B cell (primary cell): ENCODE data around the gene EVA1A. TPM values are rescaled to one million over a fixed set of nuclear protein-coding genes. Genes with fewer than 3 reads are reported as not detected.

Experiments
- ATAC-seq: fragments of 200-7000 bp; cut with Tn5 transposase; one replicate; pipeline ENCODE4 v1.10.0; 2021; ENCODE audit warnings: low read depth, mild to moderate bottlenecking, moderate number of reproducible peaks, moderate library complexity
- CTCF ChIA-PET: fragments of 350-600 bp; sonication (Branson Sonifier 250); formaldehyde crosslinking; loops from one replicate; lab custom pipeline; 2021; ENCODE audit warnings: antibody characterized with exemption, inconsistent platforms; lab: Charles Lee
- POLR2A ChIA-PET: fragments of 350-600 bp; sonication (Branson Sonifier 250); formaldehyde crosslinking; loops from one replicate; lab custom pipeline; 2021; ENCODE audit warnings: antibody characterized with exemption; lab: Charles Lee
- DNase-seq: peaks from one replicate; pipeline ENCODE4 v3.0.0; 2013
- H2AFZ ChIP-seq: 2 replicates; pipeline ENCODE4 v1.6.1; 2012; ENCODE audit warnings: mild to moderate bottlenecking, low read depth, low read length; ENCODE audit not compliant: insufficient read depth, poor library complexity, severe bottlenecking
- H3K27ac ChIP-seq, 2 donors: 1 replicate in 1 of 2; 2 replicates in 1 of 2; pipeline ENCODE4 v1.5.1; 2012 to 2013; ENCODE audit warnings: low read length in 2 of 2, mild to moderate bottlenecking in 2 of 2, moderate library complexity in 1 of 2
- H3K27me3 ChIP-seq, 4 experiments: fragments of 200-600 bp in 1 of 4; sonication (generic) in 1 of 4; replicated peaks in 1 of 4; 1 replicate in 2 of 4; 2 replicates in 2 of 4; pipeline versions ENCODE4 v1.6.1 to v1.7.0; 2013 to 2016; ENCODE audit warnings: low read length in 3 of 4, mild to moderate bottlenecking in 2 of 4, mixed read lengths in 1 of 4, moderate library complexity in 1 of 4; ENCODE audit not compliant: insufficient read depth in 4 of 4, control insufficient read depth in 3 of 4; ENCODE audit errors: control extremely low read depth in 1 of 4
- H3K36me3 ChIP-seq, 2 experiments: replicated peaks in 1 of 2; 1 replicate in 1 of 2; 2 replicates in 1 of 2; pipeline versions ENCODE4 v1.6.1 to v1.7.1; 2013; ENCODE audit warnings: low read length in 1 of 2; ENCODE audit not compliant: insufficient read depth in 2 of 2, control insufficient read depth in 1 of 2; ENCODE audit errors: control extremely low read depth in 1 of 2, extremely low read depth in 1 of 2
- H3K4me1 ChIP-seq, 2 donors: fragments of 200-600 bp in 1 of 2; sonication (generic) in 1 of 2; 1 replicate in 1 of 2; 2 replicates in 1 of 2; pipeline versions ENCODE4 v1.5.1 to v1.6.1; 2013 to 2017; ENCODE audit warnings: low read length in 2 of 2; ENCODE audit not compliant: control insufficient read depth in 2 of 2, insufficient read depth in 2 of 2
- H3K4me2 ChIP-seq: replicated peaks from 2 replicates; pipeline ENCODE3; 2012; ENCODE audit warnings: mild to moderate bottlenecking, low read depth, low read length; ENCODE audit not compliant: poor library complexity, severe bottlenecking
- H3K4me3 ChIP-seq, 5 experiments: fragments of 200-600 bp in 1 of 5; sonication (generic) in 1 of 5; 1 replicate in 3 of 5; 2 replicates in 2 of 5; pipeline versions ENCODE4 v1.5.1 to v1.7.0; 2011 to 2016; ENCODE audit warnings: low read length in 4 of 5, mild to moderate bottlenecking in 4 of 5, low read depth in 2 of 5, control low read depth in 1 of 5, moderate library complexity in 1 of 5; ENCODE audit not compliant: insufficient read depth in 1 of 5; ENCODE audit errors: control extremely low read depth in 1 of 5, extremely low read depth in 1 of 5
- H3K79me2 ChIP-seq: fragments of 200-600 bp; sonication (generic); one replicate; pipeline ENCODE4 v1.6.0; 2016; ENCODE audit warnings: low read length; ENCODE audit not compliant: control insufficient read depth, insufficient read depth
- H3K9ac ChIP-seq: fragments of 200-600 bp; sonication (generic); 2 replicates; pipeline ENCODE4 v1.6.1; 2017; ENCODE audit warnings: mild to moderate bottlenecking, low read length, moderate library complexity
- H3K9me3 ChIP-seq, 3 donors: one replicate each; pipeline versions ENCODE4 v1.6.1 to v1.7.1; 2013; ENCODE audit warnings: low read length in 2 of 3; ENCODE audit not compliant: control insufficient read depth in 2 of 3, insufficient read depth in 1 of 3; ENCODE audit errors: control extremely low read depth in 1 of 3
- H4K20me1 ChIP-seq: 2 replicates; pipeline ENCODE4 v1.6.0; 2012; ENCODE audit warnings: mild to moderate bottlenecking, low read length; ENCODE audit not compliant: insufficient read depth, control insufficient read depth, poor library complexity, severe bottlenecking
- H3K27ac Mint-ChIP-seq: one replicate; pipeline ENCODE4 v1.8.0; 2021; ENCODE audit warnings: mixed read lengths
- H3K27me3 Mint-ChIP-seq: one replicate; pipeline ENCODE4 v1.8.0; 2021; ENCODE audit warnings: mixed read lengths
- H3K4me1 Mint-ChIP-seq: one replicate; pipeline ENCODE4 v1.8.0; 2021; ENCODE audit warnings: mixed read lengths
- H3K4me3 Mint-ChIP-seq: one replicate; pipeline ENCODE4 v1.8.0; 2021; ENCODE audit warnings: mixed read lengths
- H3K9me3 Mint-ChIP-seq: one replicate; pipeline ENCODE4 v1.8.0; 2022; ENCODE audit warnings: mixed read lengths; ENCODE audit not compliant: insufficient read depth
- CTCF ChIP-seq: fragments of 200-600 bp; IDR thresholded peaks from one replicate; pipeline ENCODE4 v1.8.0; 2022; ENCODE audit warnings: antibody characterized with exemption, mild to moderate bottlenecking
- EZH2 ChIP-seq: IDR thresholded peaks from 2 replicates; pipeline ENCODE4 v1.6.1; 2012; ENCODE audit warnings: borderline replicate concordance, low read depth, mild to moderate bottlenecking, moderate library complexity, low read length; ENCODE audit not compliant: insufficient read depth, poor library complexity, severe bottlenecking
- WGBS: methylation state at CpG from one replicate; pipeline ENCODE4 v1.1.5; 2013; ENCODE audit warnings: missing lambda C conversion rate; ENCODE audit not compliant: insufficient coverage; 5-methylcytosine and 5-hydroxymethylcytosine counted together
- intact Hi-C: fragments of 100-400 bp; cut with micrococcal nuclease; formaldehyde crosslinking; loops from one replicate; pipeline ENCODE4 v1.10.0; 2022
- polyA plus RNA-seq: library from polyadenylated mRNA; depleted of rRNA; stranded (reverse); fragments of >200 nt; gene quantifications from 2 replicates; pipeline ENCODE4 v1.2.3, GENCODE V29; 2012
- total RNA-seq, 2 donors: library from RNA; stranded (reverse); fragments of 120-200 nt in 1 of 2; gene quantifications; 1 replicate in 1 of 2; 2 replicates in 1 of 2; pipeline versions ENCODE4 v1.2.3 to v1.2.4, GENCODE V29; 2013 to 2022

Gene EVA1A
- total and polyA plus RNA-seq, 2 donors (not counting 1 experiment from before 2014, with no cell fraction given), result not detected

DNA sequence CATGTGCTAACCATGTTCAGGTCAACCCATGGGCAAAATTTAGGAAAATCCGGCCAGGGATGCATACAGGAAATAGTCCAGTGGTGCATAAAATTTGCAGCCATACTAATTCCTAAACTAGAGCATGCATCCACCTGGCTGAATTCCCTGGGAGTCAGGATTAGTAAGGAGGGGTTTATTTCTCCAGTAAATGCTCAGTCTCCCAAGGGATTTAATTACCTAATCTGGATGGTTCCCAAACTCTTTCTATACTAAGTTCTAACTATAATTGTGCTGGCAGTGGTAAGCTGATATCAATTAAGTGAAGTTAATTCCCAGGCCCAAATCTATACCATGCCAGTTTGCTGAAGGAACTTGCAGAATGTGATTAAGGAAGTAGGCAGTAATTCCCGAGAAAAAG lies 26.2 kb upstream of the EVA1A start:
- Histone ChIP-seq H3K79me2 (no peaks in the 10 kb centered on the region), H4K20me1 (no peaks in the 10 kb centered on the region), H3K36me3 (no peaks in the 10 kb centered on the region), H3K4me1 (no peaks in the 10 kb centered on the region), H3K27me3 (peaks cover 0 to 3% (median 1%) of the 10 kb centered on the region in 4 experiments), H3K27ac (no peak overlapping the region), H2AFZ (no peak overlapping the region), H3K9me3 (no peaks in the 10 kb centered on the region), H3K4me2 (no peak overlapping the region), H3K9ac (no peak overlapping the region), H3K4me3 (no peak overlapping the region)
- intact Hi-C loops, result no loop called here
- Mint-ChIP-seq H3K9me3 (no peaks in the 10 kb centered on the region), H3K4me1 (no peaks in the 10 kb centered on the region), H3K27me3 (peaks cover 22% of the 10 kb centered on the region), H3K27ac (no peak overlapping the region), H3K4me3 (no peak overlapping the region)
- ChIA-PET POLR2A (no interaction called here), CTCF (no interaction called here)
- no peak for TF ChIP-seq EZH2
- no peak for TF ChIP-seq CTCF
- WGBS, result 40% methylated on average over 1 of the region's 2 CpGs
- no peak for ATAC-seq
- DNase-seq, result no peak

- H3K9ac ChIP-seq, result no peak overlapping the region
- H3K9me3 Mint-ChIP-seq, result no peaks in the 10 kb centered on the region
Measured at GRCh38 chr2:75582840-75583239, 22.1 kb upstream of the EVA1A start.

More at GRCh38 chr2:75582840-75583239, 22.1 kb upstream of the EVA1A start:
- H3K27ac ChIP-seq, result no peak overlapping the region
- CTCF ChIA-PET, result no interaction called here
- H3K9me3 ChIP-seq, result peaks cover 0 to 6% (median 0%) of the 10 kb centered on the region in 3 donors
- no peaks in the 10 kb centered on the region for H3K4me1 ChIP-seq
- Mint-ChIP-seq H3K27me3 (peaks cover 30% of the 10 kb centered on the region), H3K4me1 (no peaks in the 10 kb centered on the region), H3K4me3 (no peak overlapping the region), H3K27ac (no peak overlapping the region)
- POLR2A ChIA-PET, result no interaction called here
- intact Hi-C loops, result no loop called here
- DNase-seq (no peak), ATAC-seq (no peak)
- H3K4me3 ChIP-seq, result no peak overlapping the region
- H3K36me3 ChIP-seq, result no peaks in the 10 kb centered on the region
- H3K79me2 ChIP-seq, result no peaks in the 10 kb centered on the region
- WGBS, result no CpG with 5 or more reads among the region's 1 CpG
- H3K27me3 ChIP-seq, result peaks cover 0 to 9% (median 3%) of the 10 kb centered on the region in 4 experiments
- H2AFZ ChIP-seq, result no peak overlapping the region
- no peak for TF ChIP-seq CTCF
- TF ChIP-seq EZH2, result no peak
- H4K20me1 ChIP-seq, result no peaks in the 10 kb centered on the region
- no peak overlapping the region for H3K4me2 ChIP-seq
